ENCODE results near the gene KRT74. TPM values are rescaled to one million over a fixed set of nuclear protein-coding genes. Genes with fewer than 3 reads are reported as not detected.

KRT74 gene
- total and polyA plus RNA-seq, 10 of the 15 experiments (the other 5 are each of a cell fraction or from before 2014, with no cell fraction given), result not detected

DNA sequence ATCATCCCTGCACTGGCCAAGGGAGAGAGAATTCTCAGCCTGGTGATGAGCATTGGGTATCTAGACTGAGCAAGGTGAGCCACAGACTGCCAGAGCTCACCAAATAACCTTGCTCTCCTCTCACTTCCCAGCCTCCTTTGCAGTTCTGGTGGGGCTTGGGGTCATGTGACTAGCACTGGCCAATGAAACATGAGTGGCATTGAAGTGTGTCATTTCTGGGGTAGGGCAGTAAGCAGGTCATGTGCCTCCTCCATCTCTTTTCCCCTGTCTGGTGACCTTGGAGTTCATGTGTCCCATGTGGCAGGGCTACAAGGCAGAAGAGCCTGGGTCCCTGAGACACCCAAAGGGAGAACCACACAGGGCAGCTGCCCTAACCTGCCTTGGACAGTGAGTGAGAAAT is 31.2 kb upstream of the KRT74 start:
- Histone ChIP-seq H3K9ac (ENCODE audit: control insufficient read depth, insufficient read depth, low read length) (no peak overlapping the region), H3K4me2 (ENCODE audit: control insufficient read depth, insufficient read depth) (no peak overlapping the region), H3K27ac (ENCODE audit: control insufficient read depth, insufficient read depth) (no peak overlapping the region), H3K4me3 (no peak overlapping the region), H3K36me3 (ENCODE audit: control insufficient read depth in 2 of 2, insufficient read depth in 2 of 2, low read length in 1 of 2) (no peaks in the 10 kb centered on the region), H3K9me3 (replicated peaks; ENCODE audit: control insufficient read depth, insufficient read depth, low read length) (no peaks in the 10 kb centered on the region), H4K20me1 (ENCODE audit: control insufficient read depth, insufficient read depth) (no peaks in the 10 kb centered on the region), H3K79me2 (ENCODE audit: control insufficient read depth, insufficient read depth, low read length) (no peaks in the 10 kb centered on the region), H3K27me3 (replicated peaks in 1 of 2; ENCODE audit: control insufficient read depth in 2 of 2, insufficient read depth in 2 of 2, low read length in 1 of 2) (peaks cover 3 to 6% of the 10 kb centered on the region in 2 experiments; a peak in 3 of 4 replicates), H2AFZ (ENCODE audit: control insufficient read depth, low read depth, low read length) (no peak overlapping the region), H3K4me1 (ENCODE audit: control insufficient read depth, insufficient read depth, low read length) (no peaks in the 10 kb centered on the region)
- no peak for FAIRE-seq
- DNase-seq (ENCODE audit: low read depth, low spot score), result no peak
- POLR2A ChIA-PET, result no interaction called here
- RAD21 ChIA-PET (ENCODE audit: unreplicated experiment), result no interaction called here
- intact Hi-C loops (cut with micrococcal nuclease; ENCODE audit: unreplicated experiment), result no loop called here
- BruUV-seq (replicated peaks), result no TSS peak
- SMC1A ChIA-PET (ENCODE audit: uncharacterized antibody, unreplicated experiment), result no interaction called here
- peak; percentile 76 for TF ChIP-seq NFYB (IDR thresholded peaks at IDR 0.05; ENCODE audit: insufficient read depth, low read depth, low read length)
- TF ChIP-seq, protein P1, sequence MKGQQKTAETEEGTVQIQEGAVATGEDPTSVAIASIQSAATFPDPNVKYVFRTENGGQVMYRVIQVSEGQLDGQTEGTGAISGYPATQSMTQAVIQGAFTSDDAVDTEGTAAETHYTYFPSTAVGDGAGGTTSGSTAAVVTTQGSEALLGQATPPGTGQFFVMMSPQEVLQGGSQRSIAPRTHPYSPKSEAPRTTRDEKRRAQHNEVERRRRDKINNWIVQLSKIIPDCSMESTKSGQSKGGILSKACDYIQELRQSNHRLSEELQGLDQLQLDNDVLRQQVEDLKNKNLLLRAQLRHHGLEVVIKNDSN (IDR thresholded peaks at IDR 0.05; ENCODE audit: borderline replicate concordance, extremely low read length, insufficient read depth, low read depth, low read length), result peak; percentile 42
- TF ChIP-seq, protein P2, sequence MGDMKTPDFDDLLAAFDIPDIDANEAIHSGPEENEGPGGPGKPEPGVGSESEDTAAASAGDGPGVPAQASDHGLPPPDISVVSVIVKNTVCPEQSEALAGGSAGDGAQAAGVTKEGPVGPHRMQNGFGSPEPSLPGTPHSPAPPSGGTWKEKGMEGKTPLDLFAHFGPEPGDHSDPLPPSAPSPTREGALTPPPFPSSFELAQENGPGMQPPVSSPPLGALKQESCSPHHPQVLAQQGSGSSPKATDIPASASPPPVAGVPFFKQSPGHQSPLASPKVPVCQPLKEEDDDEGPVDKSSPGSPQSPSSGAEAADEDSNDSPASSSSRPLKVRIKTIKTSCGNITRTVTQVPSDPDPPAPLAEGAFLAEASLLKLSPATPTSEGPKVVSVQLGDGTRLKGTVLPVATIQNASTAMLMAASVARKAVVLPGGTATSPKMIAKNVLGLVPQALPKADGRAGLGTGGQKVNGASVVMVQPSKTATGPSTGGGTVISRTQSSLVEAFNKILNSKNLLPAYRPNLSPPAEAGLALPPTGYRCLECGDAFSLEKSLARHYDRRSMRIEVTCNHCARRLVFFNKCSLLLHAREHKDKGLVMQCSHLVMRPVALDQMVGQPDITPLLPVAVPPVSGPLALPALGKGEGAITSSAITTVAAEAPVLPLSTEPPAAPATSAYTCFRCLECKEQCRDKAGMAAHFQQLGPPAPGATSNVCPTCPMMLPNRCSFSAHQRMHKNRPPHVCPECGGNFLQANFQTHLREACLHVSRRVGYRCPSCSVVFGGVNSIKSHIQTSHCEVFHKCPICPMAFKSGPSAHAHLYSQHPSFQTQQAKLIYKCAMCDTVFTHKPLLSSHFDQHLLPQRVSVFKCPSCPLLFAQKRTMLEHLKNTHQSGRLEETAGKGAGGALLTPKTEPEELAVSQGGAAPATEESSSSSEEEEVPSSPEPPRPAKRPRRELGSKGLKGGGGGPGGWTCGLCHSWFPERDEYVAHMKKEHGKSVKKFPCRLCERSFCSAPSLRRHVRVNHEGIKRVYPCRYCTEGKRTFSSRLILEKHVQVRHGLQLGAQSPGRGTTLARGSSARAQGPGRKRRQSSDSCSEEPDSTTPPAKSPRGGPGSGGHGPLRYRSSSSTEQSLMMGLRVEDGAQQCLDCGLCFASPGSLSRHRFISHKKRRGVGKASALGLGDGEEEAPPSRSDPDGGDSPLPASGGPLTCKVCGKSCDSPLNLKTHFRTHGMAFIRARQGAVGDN (IDR thresholded peaks at IDR 0.05), result no peak
- TF ChIP-seq TBL1XR1 (IDR thresholded peaks at IDR 0.05; ENCODE audit: low read depth, low read length), result no peak
- CTCF ChIA-PET, result no interaction called here
- ATAC-seq, result no peak
- in situ Hi-C loops (cut with MboI), result no loop called here
